ENCODE data around the gene KIF26B.

DNA sequence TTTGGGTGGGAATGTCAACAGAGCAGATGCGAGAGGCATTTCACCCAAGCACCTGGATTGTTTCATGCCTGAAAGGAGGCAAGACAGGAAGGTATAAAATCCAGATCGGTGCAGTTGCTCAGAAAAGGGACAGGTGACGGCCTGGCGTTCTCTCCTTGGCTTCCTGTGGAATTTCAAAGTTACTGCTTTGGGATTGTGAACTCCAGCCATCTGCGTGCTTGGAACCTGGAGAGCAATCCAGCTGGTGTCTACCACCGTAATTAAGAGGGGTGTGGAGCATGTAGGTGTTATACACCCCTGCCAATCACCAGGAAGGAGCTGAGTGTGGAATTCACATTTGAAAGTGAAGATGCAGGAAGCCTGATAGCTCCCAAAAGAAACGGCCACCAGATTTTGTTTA is 286.1 kb downstream of the KIF26B start:
- TF ChIP-seq, protein P1, sequence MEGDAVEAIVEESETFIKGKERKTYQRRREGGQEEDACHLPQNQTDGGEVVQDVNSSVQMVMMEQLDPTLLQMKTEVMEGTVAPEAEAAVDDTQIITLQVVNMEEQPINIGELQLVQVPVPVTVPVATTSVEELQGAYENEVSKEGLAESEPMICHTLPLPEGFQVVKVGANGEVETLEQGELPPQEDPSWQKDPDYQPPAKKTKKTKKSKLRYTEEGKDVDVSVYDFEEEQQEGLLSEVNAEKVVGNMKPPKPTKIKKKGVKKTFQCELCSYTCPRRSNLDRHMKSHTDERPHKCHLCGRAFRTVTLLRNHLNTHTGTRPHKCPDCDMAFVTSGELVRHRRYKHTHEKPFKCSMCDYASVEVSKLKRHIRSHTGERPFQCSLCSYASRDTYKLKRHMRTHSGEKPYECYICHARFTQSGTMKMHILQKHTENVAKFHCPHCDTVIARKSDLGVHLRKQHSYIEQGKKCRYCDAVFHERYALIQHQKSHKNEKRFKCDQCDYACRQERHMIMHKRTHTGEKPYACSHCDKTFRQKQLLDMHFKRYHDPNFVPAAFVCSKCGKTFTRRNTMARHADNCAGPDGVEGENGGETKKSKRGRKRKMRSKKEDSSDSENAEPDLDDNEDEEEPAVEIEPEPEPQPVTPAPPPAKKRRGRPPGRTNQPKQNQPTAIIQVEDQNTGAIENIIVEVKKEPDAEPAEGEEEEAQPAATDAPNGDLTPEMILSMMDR (IDR thresholded peaks at IDR 0.05): no peak
- TF ChIP-seq EP300 (IDR thresholded peaks at IDR 0.05) (no peak), POLR2A (IDR thresholded peaks at IDR 0.05) (no peak)

All from suprapubic skin (tissue), 3 donors.